PC-9 (cell line): ENCODE results near the gene DRD2.

Experiments
- EZH2 ChIP-seq: fragments of 200-600 bp; sonication (generic); IDR thresholded peaks from 2 replicates; pipeline ENCODE4 v1.8.0; 2017; ENCODE audit warnings: antibody characterized with exemption, low read depth
- TF ChIP-seq, protein P1 (sequence below): fragments of 200-600 bp; sonication (generic); conservative IDR thresholded peaks from 2 replicates; pipeline ENCODE4 v1.6.1; 2017; ENCODE audit warnings: mixed run types, antibody characterized with exemption, mild to moderate bottlenecking, moderate library complexity

DNA sequence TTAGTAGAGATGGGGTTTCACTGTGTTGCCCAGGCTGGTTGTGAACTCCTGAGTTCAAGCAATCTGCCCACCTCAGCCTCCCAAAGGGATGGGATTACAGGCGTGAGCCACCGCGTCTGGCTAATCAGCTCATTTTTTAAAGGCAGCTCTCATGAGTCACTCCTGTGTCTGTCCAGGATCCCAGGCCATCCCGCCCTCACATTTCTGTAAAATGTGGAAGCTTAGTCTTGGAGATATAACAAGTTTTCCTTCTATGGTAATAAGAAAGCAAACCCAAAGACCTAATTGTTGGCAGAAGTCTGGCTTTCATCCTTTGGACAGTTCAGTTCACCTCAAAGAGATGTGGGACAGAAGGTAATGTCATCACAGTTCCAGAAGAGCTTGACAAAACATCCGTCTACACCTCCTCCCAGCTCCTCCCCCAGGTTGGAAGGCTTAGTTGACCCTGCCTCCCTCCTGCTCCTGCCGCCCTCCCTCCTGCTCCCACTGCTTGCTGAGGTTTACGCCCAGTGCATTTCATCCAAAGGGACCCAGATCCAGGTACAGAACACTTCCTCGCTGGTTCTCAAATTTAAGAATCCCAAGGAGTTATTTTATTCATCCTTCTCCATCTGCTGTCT lies 6.4 kb downstream of the DRD2 start:
- TF ChIP-seq, protein P1, sequence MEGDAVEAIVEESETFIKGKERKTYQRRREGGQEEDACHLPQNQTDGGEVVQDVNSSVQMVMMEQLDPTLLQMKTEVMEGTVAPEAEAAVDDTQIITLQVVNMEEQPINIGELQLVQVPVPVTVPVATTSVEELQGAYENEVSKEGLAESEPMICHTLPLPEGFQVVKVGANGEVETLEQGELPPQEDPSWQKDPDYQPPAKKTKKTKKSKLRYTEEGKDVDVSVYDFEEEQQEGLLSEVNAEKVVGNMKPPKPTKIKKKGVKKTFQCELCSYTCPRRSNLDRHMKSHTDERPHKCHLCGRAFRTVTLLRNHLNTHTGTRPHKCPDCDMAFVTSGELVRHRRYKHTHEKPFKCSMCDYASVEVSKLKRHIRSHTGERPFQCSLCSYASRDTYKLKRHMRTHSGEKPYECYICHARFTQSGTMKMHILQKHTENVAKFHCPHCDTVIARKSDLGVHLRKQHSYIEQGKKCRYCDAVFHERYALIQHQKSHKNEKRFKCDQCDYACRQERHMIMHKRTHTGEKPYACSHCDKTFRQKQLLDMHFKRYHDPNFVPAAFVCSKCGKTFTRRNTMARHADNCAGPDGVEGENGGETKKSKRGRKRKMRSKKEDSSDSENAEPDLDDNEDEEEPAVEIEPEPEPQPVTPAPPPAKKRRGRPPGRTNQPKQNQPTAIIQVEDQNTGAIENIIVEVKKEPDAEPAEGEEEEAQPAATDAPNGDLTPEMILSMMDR = no peak
- TF ChIP-seq EZH2 = no peak
